ENCODE data around the gene CD93.

Gene CD93

GRCh38 chr20:23086931-23087411 is 847 bp upstream of the CD93 start:
- H3K9ac ChIP-seq (ENCODE audit: low read length), result peak overlapping the region; percentile 50; the same call in 1 of the 2 replicates
- H4K20me1 ChIP-seq (ENCODE audit: insufficient read depth, low read length), result no peaks in the 10 kb centered on the region
- no peaks in the 10 kb centered on the region for H3K79me2 ChIP-seq (ENCODE audit: low read length)
- H3K27me3 ChIP-seq (ENCODE audit: low read depth, low read length), result peaks cover 10% of the 10 kb centered on the region
- H3K9me3 ChIP-seq (ENCODE audit: insufficient read depth, low read length), result no peaks in the 10 kb centered on the region
- peak overlapping the region; percentile 54; the same call in 1 of the 2 replicates for H3K4me3 ChIP-seq (ENCODE audit: low read length)
- TF ChIP-seq EZH2phosphoT487 (IDR thresholded peaks at IDR 0.05; ENCODE audit: low read depth) (no peak), CTCF (IDR thresholded peaks at IDR 0.05; ENCODE audit: low read depth, low read length) (no peak)
- H3K36me3 ChIP-seq (replicated peaks; ENCODE audit: low read depth, low read length), result no peaks in the 10 kb centered on the region
- H3K27ac ChIP-seq (ENCODE audit: low read length), result no peak overlapping the region
- H3K4me2 ChIP-seq (ENCODE audit: low read length), result peak overlapping the region; percentile 68
- H2AFZ ChIP-seq (ENCODE audit: low read depth, low read length), result peak overlapping the region; percentile 76; the same call in 1 of the 2 replicates
- H3K4me1 ChIP-seq (ENCODE audit: low read length), result peaks cover 30% of the 10 kb centered on the region

GRCh38 chr20:23085436-23086055 is 578 bp downstream of the CD93 start:
- Histone ChIP-seq H3K79me2 (ENCODE audit: low read length) (no peaks in the 10 kb centered on the region), H3K4me1 (ENCODE audit: low read length) (peaks cover 35% of the 10 kb centered on the region), H3K9me3 (ENCODE audit: insufficient read depth, low read length) (no peaks in the 10 kb centered on the region), H2AFZ (ENCODE audit: low read depth, low read length) (no peak overlapping the region), H3K27me3 (ENCODE audit: low read depth, low read length) (peaks cover 8% of the 10 kb centered on the region), H3K4me3 (ENCODE audit: low read length) (no peak overlapping the region), H3K27ac (ENCODE audit: low read length) (no peak overlapping the region), H3K9ac (ENCODE audit: low read length) (no peak overlapping the region), H3K4me2 (ENCODE audit: low read length) (no peak overlapping the region), H3K36me3 (replicated peaks; ENCODE audit: low read depth, low read length) (no peaks in the 10 kb centered on the region), H4K20me1 (ENCODE audit: insufficient read depth, low read length) (no peaks in the 10 kb centered on the region)
- TF ChIP-seq CTCF (IDR thresholded peaks at IDR 0.05; ENCODE audit: low read depth, low read length), result no peak
- TF ChIP-seq EZH2phosphoT487 (IDR thresholded peaks at IDR 0.05; ENCODE audit: low read depth), result no peak

- H3K4me2 ChIP-seq (ENCODE audit: low read length), result no peak overlapping the region
- no peaks in the 10 kb centered on the region for H4K20me1 ChIP-seq (ENCODE audit: insufficient read depth, low read length)
- H3K27ac ChIP-seq (ENCODE audit: low read length), result no peak overlapping the region
- no peak overlapping the region for H2AFZ ChIP-seq (ENCODE audit: low read depth, low read length)
- H3K79me2 ChIP-seq (ENCODE audit: low read length), result no peaks in the 10 kb centered on the region
- peaks cover 8% of the 10 kb centered on the region for H3K27me3 ChIP-seq (ENCODE audit: low read depth, low read length)
- peaks cover 35% of the 10 kb centered on the region for H3K4me1 ChIP-seq (ENCODE audit: low read length)
- TF ChIP-seq EZH2phosphoT487 (IDR thresholded peaks at IDR 0.05; ENCODE audit: low read depth) (no peak), CTCF (IDR thresholded peaks at IDR 0.05; ENCODE audit: low read depth, low read length) (no peak)
- no peaks in the 10 kb centered on the region for H3K36me3 ChIP-seq (replicated peaks; ENCODE audit: low read depth, low read length)
- no peak overlapping the region for H3K9ac ChIP-seq (ENCODE audit: low read length)
- no peak overlapping the region for H3K4me3 ChIP-seq (ENCODE audit: low read length)
- H3K9me3 ChIP-seq (ENCODE audit: insufficient read depth, low read length), result no peaks in the 10 kb centered on the region
These were observed 1.2 kb downstream of the CD93 start for GRCh38 chr20:23084845-23085365.

- Histone ChIP-seq H3K9me3 (ENCODE audit: insufficient read depth, low read length) (no peaks in the 10 kb centered on the region), H3K4me2 (ENCODE audit: low read length) (no peak overlapping the region), H3K27me3 (ENCODE audit: low read depth, low read length) (peaks cover 14% of the 10 kb centered on the region), H2AFZ (ENCODE audit: low read depth, low read length) (no peak overlapping the region), H3K4me1 (ENCODE audit: low read length) (peaks cover 35% of the 10 kb centered on the region), H3K9ac (ENCODE audit: low read length) (no peak overlapping the region), H4K20me1 (ENCODE audit: insufficient read depth, low read length) (no peaks in the 10 kb centered on the region), H3K27ac (ENCODE audit: low read length) (no peak overlapping the region), H3K4me3 (ENCODE audit: low read length) (no peak overlapping the region), H3K79me2 (ENCODE audit: low read length) (no peaks in the 10 kb centered on the region), H3K36me3 (replicated peaks; ENCODE audit: low read depth, low read length) (no peaks in the 10 kb centered on the region)
- TF ChIP-seq CTCF (IDR thresholded peaks at IDR 0.05; ENCODE audit: low read depth, low read length), result no peak
These were observed 1.8 kb downstream of the CD93 start for GRCh38 chr20:23084282-23084844.

Data from OCI-LY3 (cell line).